Astrocyte (in vitro differentiated cells and primary cell): ENCODE measurements around the gene GMDS. TPM values are rescaled to one million over a fixed set of nuclear protein-coding genes. Genes with fewer than 3 reads are reported as not detected.

Source experiments
- DNase-seq: peaks from one replicate; pipeline ENCODE4 v3.0.0-alpha.2; 2010; ENCODE audit warnings: low read depth
- FAIRE-seq: peaks from 2 replicates; lab custom pipeline; 2011; peaks lifted over from hg19 to GRCh38; lab: Jason Lieb, UNC
- H2AFZ ChIP-seq: 2 replicates; pipeline ENCODE4 v1.6.0; 2012; ENCODE audit warnings: low read depth, low read length, inconsistent platforms
- H3K27ac ChIP-seq: 2 replicates; pipeline ENCODE4 v1.5.1; 2011; ENCODE audit warnings: low read depth, low read length, inconsistent platforms
- H3K27me3 ChIP-seq: 2 replicates; pipeline ENCODE4 v1.6.0; 2011; ENCODE audit warnings: low read length, inconsistent platforms; ENCODE audit not compliant: insufficient read depth
- H3K36me3 ChIP-seq: 2 replicates; pipeline ENCODE4 v1.5.1; 2011; ENCODE audit warnings: low read length, inconsistent platforms; ENCODE audit not compliant: insufficient read depth
- H3K4me1 ChIP-seq: 2 replicates; pipeline ENCODE4 v1.5.1; 2011; ENCODE audit warnings: low read length, inconsistent platforms; ENCODE audit not compliant: insufficient read depth
- H3K4me2 ChIP-seq: 2 replicates; pipeline ENCODE4 v1.6.0; 2012; ENCODE audit warnings: low read length, inconsistent platforms
- H3K4me3 ChIP-seq: 2 replicates; pipeline ENCODE4 v1.5.1; 2011; ENCODE audit warnings: low read depth, mild to moderate bottlenecking, low read length, inconsistent platforms; ENCODE audit not compliant: insufficient read depth
- H3K79me2 ChIP-seq: 2 replicates; pipeline ENCODE4 v1.6.0; 2012; ENCODE audit warnings: mild to moderate bottlenecking, low read length, inconsistent platforms; ENCODE audit not compliant: insufficient read depth
- H3K9ac ChIP-seq: 2 replicates; pipeline ENCODE4 v1.6.0; 2012; ENCODE audit warnings: mild to moderate bottlenecking, low read length, inconsistent platforms
- H3K9me3 ChIP-seq: 2 replicates; pipeline ENCODE4 v1.5.1; 2012; ENCODE audit warnings: low read depth, mild to moderate bottlenecking, low read length, inconsistent platforms; ENCODE audit not compliant: insufficient read depth
- H4K20me1 ChIP-seq: 2 replicates; pipeline ENCODE4 v1.6.0; 2012; ENCODE audit warnings: low read length, inconsistent platforms; ENCODE audit not compliant: insufficient read depth
- H3K27ac Mint-ChIP-seq: one replicate; pipeline ENCODE4 v1.8.0; 2021; ENCODE audit warnings: mild to moderate bottlenecking, mixed read lengths; ENCODE audit not compliant: unreplicated experiment
- H3K27me3 Mint-ChIP-seq: one replicate; pipeline ENCODE4 v1.8.0; 2021; ENCODE audit warnings: low read depth, mixed read lengths; ENCODE audit not compliant: unreplicated experiment
- H3K36me3 Mint-ChIP-seq: one replicate; pipeline ENCODE4 v1.8.0; 2021; ENCODE audit warnings: low read depth, mixed read lengths; ENCODE audit not compliant: unreplicated experiment
- H3K4me1 Mint-ChIP-seq: one replicate; pipeline ENCODE4 v1.8.0; 2021; ENCODE audit warnings: low read depth, mixed read lengths; ENCODE audit not compliant: unreplicated experiment
- H3K4me3 Mint-ChIP-seq: one replicate; pipeline ENCODE4 v1.8.0; 2021; ENCODE audit warnings: mild to moderate bottlenecking, moderate library complexity, mixed read lengths; ENCODE audit not compliant: unreplicated experiment
- H3K9me3 Mint-ChIP-seq: one replicate; pipeline ENCODE4 v1.8.0; 2021; ENCODE audit warnings: mild to moderate bottlenecking, mixed read lengths; ENCODE audit not compliant: unreplicated experiment
- EZH2 ChIP-seq: IDR thresholded peaks from 2 replicates; pipeline ENCODE4 v1.6.1; 2012; ENCODE audit warnings: mild to moderate bottlenecking, low read length, inconsistent platforms; ENCODE audit not compliant: insufficient read depth
- total RNA-seq: library from RNA; stranded (reverse); gene quantifications from 2 replicates; pipeline ENCODE4 v1.2.1, GENCODE V29; 2021
- TF ChIP-seq, protein P1 (sequence below): IDR thresholded peaks from 2 replicates; pipeline ENCODE4 v1.5.1; 2011; ENCODE audit warnings: low read depth, mild to moderate bottlenecking, inconsistent platforms, low read length, moderate library complexity; ENCODE audit not compliant: insufficient read depth

The GMDS gene
- total RNA-seq, 1 donor from 2014 or later = 9.4 TPM

DNA sequence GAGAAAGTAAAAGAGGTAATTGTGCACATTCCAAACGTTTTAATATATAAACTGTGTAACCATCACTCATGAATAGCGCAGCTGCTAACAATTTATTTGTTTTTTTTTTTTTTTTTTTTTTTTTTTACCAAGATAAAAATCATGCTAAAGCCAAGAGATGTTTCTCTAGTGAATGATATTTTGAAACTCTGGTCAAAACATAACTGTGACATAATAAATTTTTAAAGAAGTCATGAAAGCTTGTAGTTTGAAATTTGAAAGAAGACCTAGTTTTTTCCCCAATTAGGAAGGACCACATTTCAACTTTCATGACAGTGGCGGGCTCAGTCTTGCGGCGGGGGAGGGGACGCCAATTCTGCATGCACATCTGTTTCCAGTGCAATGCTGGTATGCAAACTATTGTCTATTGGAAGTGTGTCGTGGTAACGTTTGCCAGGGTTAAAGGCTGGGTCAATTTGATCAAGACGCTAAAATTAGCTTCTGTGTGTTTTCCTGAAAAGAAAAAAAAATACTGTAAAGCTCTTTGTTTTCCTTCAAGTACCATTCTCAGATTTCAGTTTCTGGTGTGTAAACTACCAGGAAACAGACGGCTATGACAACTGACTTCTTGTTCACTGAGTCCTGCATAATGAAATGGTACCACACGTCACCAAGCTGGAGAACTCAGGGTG, 423.8 kb downstream of the GMDS start:
- H3K79me2 ChIP-seq = no peaks in the 10 kb centered on the region
- H3K27me3 ChIP-seq = no peaks in the 10 kb centered on the region
- H3K36me3 ChIP-seq = no peaks in the 10 kb centered on the region
- Mint-ChIP-seq H3K36me3 (no peaks in the 10 kb centered on the region), H3K27ac (no peak overlapping the region), H3K4me3 (no peak overlapping the region), H3K4me1 (peaks cover 4% of the 10 kb centered on the region), H3K27me3 (no peaks in the 10 kb centered on the region), H3K9me3 (no peaks in the 10 kb centered on the region)
- H3K4me2 ChIP-seq = peak overlapping the region; percentile 33
- H4K20me1 ChIP-seq = no peaks in the 10 kb centered on the region
- no peak overlapping the region for H3K4me3 ChIP-seq
- TF ChIP-seq, protein P1, sequence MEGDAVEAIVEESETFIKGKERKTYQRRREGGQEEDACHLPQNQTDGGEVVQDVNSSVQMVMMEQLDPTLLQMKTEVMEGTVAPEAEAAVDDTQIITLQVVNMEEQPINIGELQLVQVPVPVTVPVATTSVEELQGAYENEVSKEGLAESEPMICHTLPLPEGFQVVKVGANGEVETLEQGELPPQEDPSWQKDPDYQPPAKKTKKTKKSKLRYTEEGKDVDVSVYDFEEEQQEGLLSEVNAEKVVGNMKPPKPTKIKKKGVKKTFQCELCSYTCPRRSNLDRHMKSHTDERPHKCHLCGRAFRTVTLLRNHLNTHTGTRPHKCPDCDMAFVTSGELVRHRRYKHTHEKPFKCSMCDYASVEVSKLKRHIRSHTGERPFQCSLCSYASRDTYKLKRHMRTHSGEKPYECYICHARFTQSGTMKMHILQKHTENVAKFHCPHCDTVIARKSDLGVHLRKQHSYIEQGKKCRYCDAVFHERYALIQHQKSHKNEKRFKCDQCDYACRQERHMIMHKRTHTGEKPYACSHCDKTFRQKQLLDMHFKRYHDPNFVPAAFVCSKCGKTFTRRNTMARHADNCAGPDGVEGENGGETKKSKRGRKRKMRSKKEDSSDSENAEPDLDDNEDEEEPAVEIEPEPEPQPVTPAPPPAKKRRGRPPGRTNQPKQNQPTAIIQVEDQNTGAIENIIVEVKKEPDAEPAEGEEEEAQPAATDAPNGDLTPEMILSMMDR = no peak
- TF ChIP-seq EZH2 = no peak
- peak overlapping the region; percentile 28 for H2AFZ ChIP-seq
- H3K9me3 ChIP-seq = no peaks in the 10 kb centered on the region
- peak; percentile 40 for DNase-seq
- peaks cover 6% of the 10 kb centered on the region for H3K4me1 ChIP-seq
- no peak overlapping the region for H3K9ac ChIP-seq
- no peak overlapping the region for H3K27ac ChIP-seq
- FAIRE-seq = no peak

DNA sequence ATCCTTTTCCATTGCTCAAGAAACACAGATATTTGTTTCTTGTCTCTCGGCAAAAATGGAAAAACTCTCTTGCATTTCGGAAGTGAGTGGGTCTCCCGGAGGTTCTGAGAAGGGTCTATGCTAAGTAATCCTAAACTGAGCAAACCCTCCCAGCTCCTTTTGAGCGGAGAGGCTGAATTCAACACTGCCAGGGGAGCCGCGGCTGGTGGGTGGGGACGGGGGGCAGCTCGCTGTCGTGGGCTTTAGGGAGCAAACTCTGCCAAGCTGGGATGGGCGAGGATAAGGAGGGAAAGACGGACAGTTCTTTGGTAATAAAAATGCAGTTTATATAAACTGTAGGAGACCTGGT, 424.3 kb downstream of the GMDS start:
- H2AFZ ChIP-seq = peak overlapping the region; percentile 28
- TF ChIP-seq, protein P1 = no peak
- no peak for TF ChIP-seq EZH2
- peaks cover 6% of the 10 kb centered on the region for H3K4me1 ChIP-seq
- H3K4me3 ChIP-seq = no peak overlapping the region
- no peaks in the 10 kb centered on the region for H3K79me2 ChIP-seq
- Mint-ChIP-seq H3K4me1 (peaks cover 4% of the 10 kb centered on the region), H3K27me3 (no peaks in the 10 kb centered on the region), H3K4me3 (no peak overlapping the region), H3K36me3 (no peaks in the 10 kb centered on the region), H3K27ac (no peak overlapping the region), H3K9me3 (no peaks in the 10 kb centered on the region)
- no peak overlapping the region for H3K9ac ChIP-seq
- FAIRE-seq = no peak
- no peaks in the 10 kb centered on the region for H3K36me3 ChIP-seq
- H3K27ac ChIP-seq = no peak overlapping the region
- no peaks in the 10 kb centered on the region for H3K27me3 ChIP-seq
- no peak for DNase-seq
- no peaks in the 10 kb centered on the region for H3K9me3 ChIP-seq
- H4K20me1 ChIP-seq = no peaks in the 10 kb centered on the region
- peak overlapping the region; percentile 33 for H3K4me2 ChIP-seq

DNA sequence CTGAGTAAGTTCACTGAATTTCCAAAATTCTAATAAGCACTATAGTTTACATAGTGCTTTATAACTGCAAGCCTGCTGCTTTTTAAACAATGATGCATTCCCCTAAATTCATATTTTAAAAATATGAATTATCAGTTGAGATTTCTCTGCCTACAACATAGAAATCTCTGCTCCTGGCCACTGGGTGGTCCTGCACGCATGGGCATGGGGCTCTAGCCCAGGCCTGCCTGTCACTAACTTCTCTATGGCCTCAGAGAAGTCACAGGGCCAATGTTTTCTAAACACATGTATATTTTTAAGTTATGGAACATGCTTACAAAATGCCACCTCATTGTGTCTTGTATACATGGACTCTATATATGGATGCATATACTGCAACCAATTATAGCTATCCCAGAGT, 424.7 kb downstream of the GMDS start:
- H3K36me3 Mint-ChIP-seq = no peaks in the 10 kb centered on the region
- H3K4me1 Mint-ChIP-seq = peaks cover 4% of the 10 kb centered on the region
- FAIRE-seq (no peak), DNase-seq (no peak)
- no peak overlapping the region for H3K4me3 ChIP-seq
- H3K36me3 ChIP-seq = no peaks in the 10 kb centered on the region
- H3K9me3 Mint-ChIP-seq = no peaks in the 10 kb centered on the region
- H2AFZ ChIP-seq = no peak overlapping the region
- H3K27me3 ChIP-seq = no peaks in the 10 kb centered on the region
- no peak overlapping the region for H3K9ac ChIP-seq
- H3K9me3 ChIP-seq = no peaks in the 10 kb centered on the region
- no peak overlapping the region for H3K27ac ChIP-seq
- H3K27ac Mint-ChIP-seq = no peak overlapping the region
- no peaks in the 10 kb centered on the region for H3K27me3 Mint-ChIP-seq
- H3K79me2 ChIP-seq = no peaks in the 10 kb centered on the region
- H3K4me3 Mint-ChIP-seq = no peak overlapping the region
- H3K4me2 ChIP-seq = peak overlapping the region; percentile 33
- peaks cover 6% of the 10 kb centered on the region for H3K4me1 ChIP-seq
- no peaks in the 10 kb centered on the region for H4K20me1 ChIP-seq
- TF ChIP-seq, protein P1 = no peak
- no peak for TF ChIP-seq EZH2
